ENCODE data around the gene TNNT1.

The TNNT1 gene

GRCh38 chr19:55149078-55150003 lies at the start of gene TNNT1:
Gene TNNT1 (minus strand): TSS chr19:55149206. CDS start chr19:55147157, 2,049 bp downstream.
- no peak for DNase-seq (ENCODE audit: low read depth)
- no peak for TF ChIP-seq CTCF (IDR thresholded peaks at IDR 0.05; ENCODE audit: low read length, missing control alignments)
- no peak within 1 kb of the TSS for H3K4me3 ChIP-seq (replicated peaks; ENCODE audit: low read depth, low read length)

GRCh38 chr19:55198651-55199050 lies 49.6 kb upstream of the TNNT1 start:
- no peak for DNase-seq (ENCODE audit: low read depth)
- H3K4me3 ChIP-seq (replicated peaks; ENCODE audit: low read depth, low read length), result no peak overlapping the region
- TF ChIP-seq CTCF (IDR thresholded peaks at IDR 0.05; ENCODE audit: low read length, missing control alignments), result no peak

GRCh38 chr19:55197528-55197927 lies 48.5 kb upstream of the TNNT1 start:
- no peak overlapping the region for H3K4me3 ChIP-seq (replicated peaks; ENCODE audit: low read depth, low read length)
- TF ChIP-seq CTCF (IDR thresholded peaks at IDR 0.05; ENCODE audit: low read length, missing control alignments), result no peak
- no peak for DNase-seq (ENCODE audit: low read depth)

- no peak overlapping the region for H3K4me3 ChIP-seq (replicated peaks; ENCODE audit: low read depth, low read length)
- DNase-seq (ENCODE audit: low read depth), result no peak
- TF ChIP-seq CTCF (IDR thresholded peaks at IDR 0.05; ENCODE audit: low read length, missing control alignments), result no peak
Measured at GRCh38 chr19:55196803-55197202, 47.8 kb upstream of the TNNT1 start.

- no peak for DNase-seq (ENCODE audit: low read depth)
- no peak overlapping the region for H3K4me3 ChIP-seq (replicated peaks; ENCODE audit: low read depth, low read length)
- TF ChIP-seq CTCF (IDR thresholded peaks at IDR 0.05; ENCODE audit: low read length, missing control alignments), result no peak
Measured at GRCh38 chr19:55193481-55193880, 44.5 kb upstream of the TNNT1 start.

- no peak for TF ChIP-seq CTCF (IDR thresholded peaks at IDR 0.05; ENCODE audit: low read length, missing control alignments)
- no peak overlapping the region for H3K4me3 ChIP-seq (replicated peaks; ENCODE audit: low read depth, low read length)
- DNase-seq (ENCODE audit: low read depth), result peak; percentile 99
Measured at GRCh38 chr19:55189403-55189835, 40.4 kb upstream of the TNNT1 start.
